ENCODE measurements around the gene CFAP100. TPM values are rescaled to one million over a fixed set of nuclear protein-coding genes. Genes with fewer than 3 reads are reported as not detected.
A peak's percentile ranks its signal among the peaks of the same experiment; 100 is the strongest.

The CFAP100 gene
- total and polyA plus RNA-seq, 2 experiments from 2014 or later: not detected

DNA sequence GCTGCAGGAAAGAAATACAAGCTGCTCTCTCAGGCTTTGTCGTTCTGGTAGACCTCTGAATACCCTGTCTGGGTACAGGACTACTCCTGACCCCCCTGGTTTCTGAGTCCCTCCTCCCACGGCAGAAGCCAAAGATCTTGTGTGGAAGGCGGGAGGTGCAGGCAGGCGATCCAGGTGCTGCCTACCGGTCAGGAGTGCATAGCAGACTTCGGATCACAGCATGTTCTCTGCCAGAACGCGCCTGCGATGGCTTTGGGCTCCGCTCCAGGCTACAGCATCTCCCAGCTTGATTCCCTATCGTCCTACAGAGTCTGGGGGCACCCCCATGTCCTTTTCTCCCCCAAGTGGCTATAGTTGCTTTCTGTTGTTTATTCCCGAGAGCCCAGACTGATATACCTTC is 2.5 kb upstream of the CFAP100 start:
- no peaks in the 10 kb centered on the region for H3K36me3 ChIP-seq (replicated peaks; ENCODE audit: insufficient read depth, low read depth)
- TF ChIP-seq EZH2 (IDR thresholded peaks at IDR 0.05; ENCODE audit: borderline replicate concordance) (no peak), EZH2phosphoT487 (IDR thresholded peaks at IDR 0.05; ENCODE audit: low read depth, severe bottlenecking, unreplicated experiment) (no peak)
- TF ChIP-seq, protein P1, sequence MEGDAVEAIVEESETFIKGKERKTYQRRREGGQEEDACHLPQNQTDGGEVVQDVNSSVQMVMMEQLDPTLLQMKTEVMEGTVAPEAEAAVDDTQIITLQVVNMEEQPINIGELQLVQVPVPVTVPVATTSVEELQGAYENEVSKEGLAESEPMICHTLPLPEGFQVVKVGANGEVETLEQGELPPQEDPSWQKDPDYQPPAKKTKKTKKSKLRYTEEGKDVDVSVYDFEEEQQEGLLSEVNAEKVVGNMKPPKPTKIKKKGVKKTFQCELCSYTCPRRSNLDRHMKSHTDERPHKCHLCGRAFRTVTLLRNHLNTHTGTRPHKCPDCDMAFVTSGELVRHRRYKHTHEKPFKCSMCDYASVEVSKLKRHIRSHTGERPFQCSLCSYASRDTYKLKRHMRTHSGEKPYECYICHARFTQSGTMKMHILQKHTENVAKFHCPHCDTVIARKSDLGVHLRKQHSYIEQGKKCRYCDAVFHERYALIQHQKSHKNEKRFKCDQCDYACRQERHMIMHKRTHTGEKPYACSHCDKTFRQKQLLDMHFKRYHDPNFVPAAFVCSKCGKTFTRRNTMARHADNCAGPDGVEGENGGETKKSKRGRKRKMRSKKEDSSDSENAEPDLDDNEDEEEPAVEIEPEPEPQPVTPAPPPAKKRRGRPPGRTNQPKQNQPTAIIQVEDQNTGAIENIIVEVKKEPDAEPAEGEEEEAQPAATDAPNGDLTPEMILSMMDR (IDR thresholded peaks at IDR 0.05; ENCODE audit: poor library complexity): no peak
- no peaks in the 10 kb centered on the region for H3K9me2 ChIP-seq (replicated peaks; ENCODE audit: insufficient read depth)
- no peak overlapping the region for H3K27ac ChIP-seq
- H4K20me1 ChIP-seq (ENCODE audit: insufficient read depth, poor library complexity, severe bottlenecking): no peaks in the 10 kb centered on the region
- DNase-seq (ENCODE audit: low spot score): no peak
- no peaks in the 10 kb centered on the region for H3K9me3 ChIP-seq (ENCODE audit: low read depth)
- peaks cover 20% of the 10 kb centered on the region for H3K27me3 ChIP-seq
- peaks cover 3% of the 10 kb centered on the region for H3K4me1 ChIP-seq (ENCODE audit: insufficient read depth)
- WGBS (ENCODE audit: low lambda C conversion rate, missing lambda C conversion rate): 91% methylated on average over 12 of the region's 12 CpGs
- no peak overlapping the region for H2AFZ ChIP-seq
- no peak overlapping the region for H3K4me3 ChIP-seq
- no peak overlapping the region for H3K4me2 ChIP-seq
- H3K79me2 ChIP-seq: no peaks in the 10 kb centered on the region

DNA sequence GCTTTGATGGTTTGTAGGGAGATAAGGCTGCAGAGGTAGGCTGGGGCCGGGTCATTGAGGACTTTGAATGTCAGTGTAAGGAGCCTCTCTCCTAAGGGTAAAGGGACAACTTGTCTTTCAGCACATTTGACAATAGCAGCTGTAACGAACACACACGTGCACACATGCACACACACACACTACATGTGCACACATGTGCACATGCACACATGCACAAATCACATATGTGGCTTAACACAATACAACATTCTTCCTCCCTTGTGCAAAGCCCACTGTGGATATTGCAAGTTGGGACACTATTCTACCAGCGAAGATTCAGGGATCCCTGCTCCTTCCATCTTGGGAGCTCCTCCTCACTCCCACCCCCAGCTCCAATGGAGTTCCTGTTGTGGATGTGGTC is 1.1 kb upstream of the CFAP100 start:
- H4K20me1 ChIP-seq (ENCODE audit: insufficient read depth, poor library complexity, severe bottlenecking): no peaks in the 10 kb centered on the region
- H3K9me2 ChIP-seq (replicated peaks; ENCODE audit: insufficient read depth): no peaks in the 10 kb centered on the region
- H3K79me2 ChIP-seq: no peaks in the 10 kb centered on the region
- DNase-seq (ENCODE audit: low spot score): no peak
- no peak overlapping the region for H2AFZ ChIP-seq
- no peak for TF ChIP-seq EZH2 (IDR thresholded peaks at IDR 0.05; ENCODE audit: borderline replicate concordance)
- peaks cover 20% of the 10 kb centered on the region for H3K27me3 ChIP-seq
- H3K4me3 ChIP-seq: no peak overlapping the region
- no peak overlapping the region for H3K4me2 ChIP-seq
- no peak overlapping the region for H3K27ac ChIP-seq
- H3K36me3 ChIP-seq (replicated peaks; ENCODE audit: insufficient read depth, low read depth): no peaks in the 10 kb centered on the region
- WGBS (ENCODE audit: low lambda C conversion rate, missing lambda C conversion rate): 92% methylated on average over 4 of the region's 4 CpGs
- H3K9me3 ChIP-seq (ENCODE audit: low read depth): no peaks in the 10 kb centered on the region
- peaks cover 3% of the 10 kb centered on the region for H3K4me1 ChIP-seq (ENCODE audit: insufficient read depth)

DNA sequence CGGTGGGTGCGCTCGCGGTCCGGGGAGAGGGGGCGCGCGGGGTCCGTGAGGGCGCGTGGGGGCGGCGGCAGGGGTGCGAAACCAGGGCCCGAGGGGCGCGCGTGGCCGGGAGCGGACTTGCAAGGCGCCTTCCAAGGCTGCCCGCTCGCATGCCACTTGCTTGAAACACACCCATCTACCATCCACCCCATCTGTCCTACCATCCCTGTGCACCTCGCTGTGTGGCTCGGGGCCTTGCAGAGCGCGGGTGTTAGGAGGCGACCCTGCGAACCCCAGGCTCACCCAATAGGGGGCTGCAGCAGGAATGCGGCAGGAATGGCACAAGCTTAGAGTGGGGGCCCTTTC is 240 bp downstream of the CFAP100 start:
- Histone ChIP-seq H3K4me1 (ENCODE audit: insufficient read depth) (peaks cover 3% of the 10 kb centered on the region), H3K9me2 (replicated peaks; ENCODE audit: insufficient read depth) (no peaks in the 10 kb centered on the region), H3K4me2 (peak overlapping the region; percentile 91), H4K20me1 (ENCODE audit: insufficient read depth, poor library complexity, severe bottlenecking) (no peaks in the 10 kb centered on the region), H3K4me3 (no peak overlapping the region), H3K9me3 (ENCODE audit: low read depth) (no peaks in the 10 kb centered on the region), H3K27ac (no peak overlapping the region), H3K27me3 (peaks cover 20% of the 10 kb centered on the region), H3K79me2 (no peaks in the 10 kb centered on the region), H2AFZ (peak overlapping the region; percentile 82), H3K36me3 (replicated peaks; ENCODE audit: insufficient read depth, low read depth) (no peaks in the 10 kb centered on the region)
- TF ChIP-seq EZH2 (IDR thresholded peaks at IDR 0.05; ENCODE audit: borderline replicate concordance) (no peak), EZH2phosphoT487 (IDR thresholded peaks at IDR 0.05; ENCODE audit: low read depth, severe bottlenecking, unreplicated experiment) (no peak)
- TF ChIP-seq, protein P1 (IDR thresholded peaks at IDR 0.05; ENCODE audit: poor library complexity): no peak
- WGBS (ENCODE audit: low lambda C conversion rate, missing lambda C conversion rate): 21% methylated on average over 18 of the region's 30 CpGs
- no peak for DNase-seq (ENCODE audit: low spot score)

DNA sequence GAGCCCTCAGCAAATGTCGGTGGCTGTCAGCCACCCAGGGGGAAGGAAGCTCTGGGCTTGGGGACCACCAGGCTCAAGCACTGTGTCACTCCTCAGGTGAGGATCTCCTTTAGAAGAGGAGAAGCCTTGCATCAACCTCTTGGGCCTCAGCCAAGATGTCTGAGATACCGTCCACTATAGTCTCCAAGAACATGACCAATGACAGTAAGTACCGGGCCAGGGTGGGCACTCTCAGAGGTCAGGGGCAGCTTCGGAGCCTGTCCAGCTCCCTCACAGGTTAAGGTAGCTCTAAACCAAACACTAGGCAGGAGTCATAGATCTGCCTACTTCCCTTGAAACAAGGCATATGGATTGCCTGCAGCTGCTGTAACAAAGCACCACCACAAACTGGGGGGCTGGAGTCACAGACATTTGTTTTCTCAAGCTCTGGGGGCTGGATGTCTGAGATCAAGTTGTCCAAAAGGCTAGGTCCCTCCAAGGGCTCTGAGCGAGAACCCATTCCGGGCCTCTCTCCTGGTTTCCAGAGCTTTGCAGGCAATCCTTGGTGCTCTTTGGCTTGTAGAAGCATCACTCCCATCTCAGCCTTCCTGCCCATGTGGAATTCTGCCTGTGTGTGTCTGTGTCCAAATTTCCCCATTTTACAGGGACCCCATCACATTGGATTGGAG is 1.3 kb downstream of the CFAP100 start:
- 98% methylated on average over 6 of the region's 6 CpGs for WGBS (ENCODE audit: low lambda C conversion rate, missing lambda C conversion rate)
- peaks cover 20% of the 10 kb centered on the region for H3K27me3 ChIP-seq
- H3K36me3 ChIP-seq (replicated peaks; ENCODE audit: insufficient read depth, low read depth): no peaks in the 10 kb centered on the region
- H3K79me2 ChIP-seq: no peaks in the 10 kb centered on the region
- H3K4me1 ChIP-seq (ENCODE audit: insufficient read depth): peaks cover 3% of the 10 kb centered on the region
- DNase-seq (ENCODE audit: low spot score): no peak
- H3K9me3 ChIP-seq (ENCODE audit: low read depth): no peaks in the 10 kb centered on the region
- TF ChIP-seq, protein P1 (IDR thresholded peaks at IDR 0.05; ENCODE audit: poor library complexity): no peak
- TF ChIP-seq EZH2 (IDR thresholded peaks at IDR 0.05; ENCODE audit: borderline replicate concordance): no peak
- TF ChIP-seq EZH2phosphoT487 (IDR thresholded peaks at IDR 0.05; ENCODE audit: low read depth, severe bottlenecking, unreplicated experiment): no peak
- H3K4me2 ChIP-seq: no peak overlapping the region
- no peak overlapping the region for H3K4me3 ChIP-seq
- no peaks in the 10 kb centered on the region for H3K9me2 ChIP-seq (replicated peaks; ENCODE audit: insufficient read depth)
- H2AFZ ChIP-seq: no peak overlapping the region
- H3K27ac ChIP-seq: no peak overlapping the region
- H4K20me1 ChIP-seq (ENCODE audit: insufficient read depth, poor library complexity, severe bottlenecking): no peaks in the 10 kb centered on the region

Data from hepatocyte (in vitro differentiated cells).